ENCODE results near the gene POLD1.

DNA sequence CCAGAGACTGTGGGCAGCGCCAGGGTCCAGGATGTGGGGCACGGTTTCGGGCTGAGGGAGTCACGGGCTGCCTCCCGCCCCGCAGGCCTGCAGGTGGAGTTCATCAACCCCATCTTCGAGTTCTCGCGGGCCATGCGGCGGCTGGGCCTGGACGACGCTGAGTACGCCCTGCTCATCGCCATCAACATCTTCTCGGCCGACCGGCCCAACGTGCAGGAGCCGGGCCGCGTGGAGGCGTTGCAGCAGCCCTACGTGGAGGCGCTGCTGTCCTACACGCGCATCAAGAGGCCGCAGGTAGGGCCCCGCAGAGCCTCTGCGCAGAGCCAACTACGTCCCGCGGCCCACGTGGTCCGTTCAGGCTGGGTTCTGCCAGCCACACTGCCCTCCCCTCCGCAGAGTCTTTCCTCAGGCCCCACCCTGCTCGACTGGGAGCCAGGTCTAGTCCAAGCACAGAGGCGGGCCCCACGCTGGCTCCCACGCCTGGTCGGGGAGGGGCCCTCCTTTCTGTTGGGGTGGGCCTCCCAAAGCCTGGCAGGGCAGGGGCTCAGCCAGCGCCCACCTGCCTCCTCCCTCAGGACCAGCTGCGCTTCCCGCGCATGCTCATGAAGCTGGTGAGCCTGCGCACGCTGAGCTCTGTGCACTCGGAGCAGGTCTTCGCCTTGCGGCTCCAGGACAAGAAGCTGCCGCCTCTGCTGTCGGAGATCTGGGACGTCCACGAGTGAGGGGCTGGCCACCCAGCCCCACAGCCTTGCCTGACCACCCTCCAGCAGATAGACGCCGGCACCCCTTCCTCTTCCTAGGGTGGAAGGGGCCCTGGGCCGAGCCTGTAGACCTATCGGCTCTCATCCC is 2.0 kb upstream of the POLD1 start:
- TF ChIP-seq CTCF (IDR thresholded peaks at IDR 0.05; ENCODE audit: poor library complexity) (no peak), EZH2 (IDR thresholded peaks at IDR 0.05; ENCODE audit: borderline replicate concordance) (no peak)

All from hepatocyte (in vitro differentiated cells).